HCT116 (cell line): ENCODE results near the gene SLC5A2. TPM values are rescaled to one million over a fixed set of nuclear protein-coding genes. Genes with fewer than 3 reads are reported as not detected.

Experiments
- ATAC-seq: fragments of 200-7000 bp; cut with Tn5 transposase; 2 replicates; pipeline ENCODE4 v1.9.1; 2020; ENCODE audit warnings: mild to moderate bottlenecking, moderate library complexity
- BruUV-seq: library from RNA; stranded (reverse); fragments of 400-500 nt; replicated peaks from 2 replicates; lab custom pipeline; 2021; lab: Mats Ljungman, UMichigan
- CTCF ChIA-PET: fragments of 300-600 bp; sonication (Branson Sonifier 250); formaldehyde crosslinking; loops from one replicate; lab custom pipeline; 2021; ENCODE audit warnings: antibody characterized with exemption; lab: Charles Lee
- POLR2A ChIA-PET: fragments of 300-600, 350-600 bp; sonication (Branson Sonifier 250); formaldehyde crosslinking; loops from one replicate; lab custom pipeline; 2021; ENCODE audit warnings: antibody characterized with exemption; lab: Charles Lee
- RAD21 ChIA-PET, 2 experiments: fragments of 300-600 bp; sonication (Branson Sonifier 250); formaldehyde crosslinking; loops; one replicate each; lab custom pipeline; 2023; ENCODE audit warnings: low total read pairs in 2 of 2; ENCODE audit not compliant: uncharacterized antibody in 2 of 2, unreplicated experiment in 2 of 2, low non-redundant PET in 1 of 2; lab: Charles Lee
- DNase-seq: peaks from one replicate; pipeline ENCODE4 v3.0.0-alpha.2; 2010; ENCODE audit warnings: low read depth, low spot score
- H2AFZ ChIP-seq: fragments of 200-600 bp; shearing (Covaris generic), sonication (generic); 2 replicates; pipeline ENCODE4 v1.6.1; 2017; ENCODE audit warnings: low read depth, mixed run types, mixed read lengths, antibody characterized with exemption, low read length; ENCODE audit not compliant: poor library complexity, severe bottlenecking
- H3K27ac ChIP-seq: 2 replicates; pipeline ENCODE4 v1.5.1; 2012; ENCODE audit warnings: low read depth, low read length
- H3K27me3 ChIP-seq: fragments of 200-600 bp; sonication (generic); 2 replicates; pipeline ENCODE4 v1.6.1; 2016; ENCODE audit warnings: mixed run types, low read length, mixed read lengths; ENCODE audit not compliant: insufficient read depth
- H3K36me3 ChIP-seq, 2 experiments: fragments of 200-500 bp in 1 of 2; fragments of 200-600 bp in 1 of 2; sonication (Bioruptor generic) in 1 of 2; sonication (generic) in 1 of 2; 2 replicates each; pipeline versions ENCODE4 v1.5.1 to v1.6.1; 2014 to 2016; ENCODE audit warnings: low read length in 2 of 2, inconsistent platforms in 1 of 2, mixed read lengths in 1 of 2, mixed run types in 1 of 2; ENCODE audit not compliant: insufficient read depth in 2 of 2, control insufficient read depth in 1 of 2
- H3K4me1 ChIP-seq, 2 experiments: fragments of 200-600 bp in 1 of 2; sonication (generic) in 1 of 2; 2 replicates each; pipeline versions ENCODE4 v1.5.1 to v1.6.1; 2012 to 2017; ENCODE audit warnings: low read length in 2 of 2, inconsistent platforms in 1 of 2, mild to moderate bottlenecking in 1 of 2, mixed read lengths in 1 of 2, mixed run types in 1 of 2, moderate library complexity in 1 of 2; ENCODE audit not compliant: insufficient read depth in 2 of 2, control insufficient read depth in 1 of 2
- H3K4me2 ChIP-seq: fragments of 200-600 bp; sonication (generic); 2 replicates; pipeline ENCODE4 v1.6.1; 2017; ENCODE audit warnings: mixed run types, low read length, mixed read lengths
- H3K4me3 ChIP-seq, 2 experiments: fragments of 200-600 bp in 1 of 2; sonication (generic) in 1 of 2; replicated peaks in 1 of 2; 2 replicates each; pipeline ENCODE4 v1.5.1; 2011 to 2016; ENCODE audit warnings: low read length in 2 of 2, control low read depth in 1 of 2, low read depth in 1 of 2, mild to moderate bottlenecking in 1 of 2, mixed read lengths in 1 of 2, mixed run types in 1 of 2
- H3K79me2 ChIP-seq: fragments of 200-600 bp; sonication (generic); 2 replicates; pipeline ENCODE4 v1.6.1; 2017; ENCODE audit warnings: mild to moderate bottlenecking, mixed run types, low read length, moderate library complexity, mixed read lengths; ENCODE audit not compliant: insufficient read depth
- H3K9ac ChIP-seq: fragments of 200-600 bp; sonication (generic); 2 replicates; pipeline ENCODE4 v1.6.1; 2016; ENCODE audit warnings: low read length, mixed read lengths
- H3K9me2 ChIP-seq: fragments of 200-600 bp; sonication (generic), shearing (Covaris generic); 2 replicates; pipeline ENCODE4 v1.6.1; 2017; ENCODE audit warnings: mixed run types, mild to moderate bottlenecking, moderate library complexity; ENCODE audit not compliant: insufficient read depth
- H3K9me3 ChIP-seq, 2 experiments: fragments of 200-500 bp in 1 of 2; fragments of 200-600 bp in 1 of 2; sonication (Bioruptor generic) in 1 of 2; sonication (generic) in 1 of 2; 2 replicates each; pipeline ENCODE4 v1.6.1; 2014 to 2017; ENCODE audit warnings: low read length in 2 of 2, mixed read lengths in 2 of 2, inconsistent platforms in 1 of 2, low read depth in 1 of 2, mild to moderate bottlenecking in 1 of 2, mixed run types in 1 of 2, moderate library complexity in 1 of 2; ENCODE audit not compliant: control insufficient read depth in 1 of 2, insufficient read depth in 1 of 2
- H4K20me1 ChIP-seq: fragments of 200-600 bp; sonication (generic), shearing (Covaris generic); 2 replicates; pipeline ENCODE4 v1.6.1; 2017; ENCODE audit warnings: mixed run types, mild to moderate bottlenecking, moderate library complexity; ENCODE audit not compliant: insufficient read depth
- ATF3 ChIP-seq: IDR thresholded peaks from 2 replicates; pipeline ENCODE4 v1.6.1; 2012
- EGR1 ChIP-seq: IDR thresholded peaks from 2 replicates; pipeline ENCODE4 v1.6.1; 2012; ENCODE audit warnings: low read depth
- ELF1 ChIP-seq: IDR thresholded peaks from 2 replicates; pipeline ENCODE4 v1.6.1; 2012; ENCODE audit warnings: low read depth, borderline replicate concordance
- EZH2 ChIP-seq: fragments of 200-600 bp; sonication (generic); IDR thresholded peaks from 2 replicates; pipeline ENCODE4 v1.6.1; 2017; ENCODE audit warnings: antibody characterized with exemption, mixed run types
- POLR2A ChIP-seq: IDR thresholded peaks from 2 replicates; pipeline ENCODE4 v1.7.0; 2011; ENCODE audit warnings: borderline replicate concordance; ENCODE audit not compliant: insufficient read depth, insufficient read length; ENCODE audit errors: extremely low read depth
- POLR2AphosphoS5 ChIP-seq: IDR thresholded peaks from 2 replicates; pipeline ENCODE4 v1.6.1; 2011; ENCODE audit warnings: mild to moderate bottlenecking, low read depth, low read length, moderate library complexity
- SIN3A ChIP-seq: IDR thresholded peaks from 2 replicates; pipeline ENCODE4 v1.6.1; 2012; ENCODE audit warnings: low read depth
- SP1 ChIP-seq: IDR thresholded peaks from 2 replicates; pipeline ENCODE4 v1.6.1; 2012; ENCODE audit warnings: low read depth
- YY1 ChIP-seq: IDR thresholded peaks from 2 replicates; pipeline ENCODE4 v1.6.1; 2011; ENCODE audit warnings: low read length, low read depth, moderate library complexity, mild to moderate bottlenecking; ENCODE audit not compliant: insufficient replicate concordance; ENCODE audit errors: extremely low read depth
- intact Hi-C: fragments of 100-400 bp; cut with micrococcal nuclease; formaldehyde crosslinking; loops from 2 replicates; pipeline ENCODE4 v1.10.0; 2022
- total RNA-seq: library from RNA; stranded (reverse); gene quantifications from one replicate; pipeline ENCODE4 v1.2.1, GENCODE V29; 2021; ENCODE audit not compliant: unreplicated experiment
- TF ChIP-seq, protein P1 (sequence below): IDR thresholded peaks from 2 replicates; pipeline ENCODE4 v1.6.1; 2011; ENCODE audit warnings: mild to moderate bottlenecking, low read length, moderate library complexity; ENCODE audit not compliant: insufficient replicate concordance; ENCODE audit errors: extremely low read depth
- TF ChIP-seq, protein P2 (sequence below): IDR thresholded peaks from 2 replicates; pipeline ENCODE4 v1.6.1; 2012

SLC5A2 gene
- total RNA-seq, 1 experiment from 2014 or later: 0.10 TPM

DNA sequence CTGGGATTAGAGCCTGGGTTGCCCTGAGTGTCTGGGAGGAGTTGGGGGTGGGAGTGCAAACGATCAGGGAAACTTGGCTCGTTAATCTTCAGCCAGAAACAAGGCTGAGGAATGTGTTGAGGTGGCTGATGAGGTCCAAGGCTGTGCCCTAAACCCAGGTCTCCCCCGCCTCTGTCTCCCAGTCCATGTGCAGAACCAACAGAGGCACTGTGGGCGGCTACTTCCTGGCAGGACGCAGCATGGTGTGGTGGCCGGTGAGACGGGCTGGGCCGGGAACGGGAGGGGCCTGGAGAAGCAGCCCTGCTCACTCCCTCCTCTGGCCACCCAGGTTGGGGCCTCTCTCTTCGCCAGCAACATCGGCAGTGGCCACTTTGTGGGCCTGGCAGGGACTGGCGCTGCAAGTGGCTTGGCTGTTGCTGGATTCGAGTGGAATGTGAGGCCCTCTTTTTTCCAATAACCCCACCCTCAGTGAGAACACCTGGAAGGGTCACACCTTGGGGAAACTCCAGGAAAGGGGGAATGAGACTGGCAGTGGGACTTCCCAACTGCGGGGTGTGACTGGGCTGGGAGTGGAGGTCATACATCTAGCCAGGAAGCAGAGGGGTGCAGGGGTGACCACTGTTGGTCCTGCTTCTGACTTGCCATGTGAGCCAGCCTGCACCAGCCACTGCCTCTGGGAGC lies 1.7 kb downstream of the SLC5A2 start:
- no TSS peak for BruUV-seq
- ChIA-PET RAD21 (no interaction called here), POLR2A (no interaction called here), CTCF (no interaction called here)
- H3K27me3 ChIP-seq: no peaks in the 10 kb centered on the region
- H2AFZ ChIP-seq: no peak overlapping the region
- peaks cover 7 to 20% of the 10 kb centered on the region in 2 experiments; a peak in 3 of 4 replicates for H3K4me1 ChIP-seq
- H3K79me2 ChIP-seq: no peaks in the 10 kb centered on the region
- intact Hi-C loops: no loop called here
- no peak overlapping the region for H3K27ac ChIP-seq
- H3K9me2 ChIP-seq: no peaks in the 10 kb centered on the region
- H3K4me2 ChIP-seq: no peak overlapping the region
- ATAC-seq: no peak
- H3K9ac ChIP-seq: no peak overlapping the region
- no peaks in the 10 kb centered on the region for H3K9me3 ChIP-seq
- no peaks in the 10 kb centered on the region for H3K36me3 ChIP-seq
- H3K4me3 ChIP-seq: no peak overlapping the region
- DNase-seq: no peak
- no peak for TF ChIP-seq ATF3
- no peak for TF ChIP-seq POLR2AphosphoS5
- no peak for TF ChIP-seq SIN3A
- TF ChIP-seq YY1: no peak
- no peak for TF ChIP-seq POLR2A
- TF ChIP-seq EGR1: no peak
- no peak for TF ChIP-seq EZH2
- TF ChIP-seq SP1: no peak
- TF ChIP-seq, protein P1, sequence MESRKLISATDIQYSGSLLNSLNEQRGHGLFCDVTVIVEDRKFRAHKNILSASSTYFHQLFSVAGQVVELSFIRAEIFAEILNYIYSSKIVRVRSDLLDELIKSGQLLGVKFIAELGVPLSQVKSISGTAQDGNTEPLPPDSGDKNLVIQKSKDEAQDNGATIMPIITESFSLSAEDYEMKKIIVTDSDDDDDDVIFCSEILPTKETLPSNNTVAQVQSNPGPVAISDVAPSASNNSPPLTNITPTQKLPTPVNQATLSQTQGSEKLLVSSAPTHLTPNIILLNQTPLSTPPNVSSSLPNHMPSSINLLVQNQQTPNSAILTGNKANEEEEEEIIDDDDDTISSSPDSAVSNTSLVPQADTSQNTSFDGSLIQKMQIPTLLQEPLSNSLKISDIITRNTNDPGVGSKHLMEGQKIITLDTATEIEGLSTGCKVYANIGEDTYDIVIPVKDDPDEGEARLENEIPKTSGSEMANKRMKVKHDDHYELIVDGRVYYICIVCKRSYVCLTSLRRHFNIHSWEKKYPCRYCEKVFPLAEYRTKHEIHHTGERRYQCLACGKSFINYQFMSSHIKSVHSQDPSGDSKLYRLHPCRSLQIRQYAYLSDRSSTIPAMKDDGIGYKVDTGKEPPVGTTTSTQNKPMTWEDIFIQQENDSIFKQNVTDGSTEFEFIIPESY: no peak
- TF ChIP-seq, protein P2, sequence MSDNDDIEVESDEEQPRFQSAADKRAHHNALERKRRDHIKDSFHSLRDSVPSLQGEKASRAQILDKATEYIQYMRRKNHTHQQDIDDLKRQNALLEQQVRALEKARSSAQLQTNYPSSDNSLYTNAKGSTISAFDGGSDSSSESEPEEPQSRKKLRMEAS: no peak
- TF ChIP-seq ELF1: no peak
- H4K20me1 ChIP-seq: no peaks in the 10 kb centered on the region
